ENCODE data around the gene KCNT2. TPM values are rescaled to one million over a fixed set of nuclear protein-coding genes. Genes with fewer than 3 reads are reported as not detected.
"Not testable (repeated sequence)": the region's sequence is repeated elsewhere in the genome, so short reads cannot be mapped to it uniquely, and the experiment has no call there.

KCNT2 gene
- total RNA-seq, 1 experiment from 2014 or later, result 9.1 TPM

GRCh38 chr1:196527919-196528318, 80.3 kb downstream of the KCNT2 start:
- H3K9me3 Mint-ChIP-seq, result peaks cover 6% of the 10 kb centered on the region in 2 experiments

GRCh38 chr1:196522574-196523345, 85.5 kb downstream of the KCNT2 start:
- H3K4me3 Mint-ChIP-seq; H3K14ac ChIP-seq (ENCODE audit: insufficient read depth, low read length); H3K27me3 ChIP-seq (ENCODE audit: insufficient read depth, low read length); H3K27ac Mint-ChIP-seq; H3K27ac ChIP-seq (ENCODE audit: insufficient read length, low read depth, low read length); H2AK5ac ChIP-seq (ENCODE audit: insufficient read length, low read length); H3T11ph ChIP-seq (ENCODE audit: low read length); H2BK5ac ChIP-seq (ENCODE audit: insufficient read length, low read length); H3K56ac ChIP-seq (ENCODE audit: insufficient read length, low read depth, low read length); H4K5ac ChIP-seq (ENCODE audit: insufficient read length, low read depth, low read length); H2BK20ac ChIP-seq (ENCODE audit: low read depth, low read length, poor library complexity, severe bottlenecking); DNase-seq; H3K9me3 ChIP-seq (ENCODE audit: control insufficient read depth, low read depth, low read length); H3K23me2 ChIP-seq (ENCODE audit: insufficient read length, low read depth, low read length, poor library complexity, severe bottlenecking); H3K9ac ChIP-seq (ENCODE audit: extremely low read depth, insufficient read length, low read length); H2AFZ ChIP-seq (ENCODE audit: low read length); H3K18ac ChIP-seq (ENCODE audit: insufficient read length, low read depth, low read length); H2BK12ac ChIP-seq (ENCODE audit: insufficient read length, low read depth, low read length); H3K4me1 ChIP-seq (ENCODE audit: insufficient read depth, low read length); H2BK120ac ChIP-seq (ENCODE audit: low read depth, low read length, poor library complexity, severe bottlenecking); H4K91ac ChIP-seq (ENCODE audit: insufficient read length, low read depth, low read length); H3K79me1 ChIP-seq (ENCODE audit: insufficient read depth, low read depth, low read length, poor library complexity, severe bottlenecking); H4K8ac ChIP-seq (replicated peaks; ENCODE audit: insufficient read length, low read depth, low read length); H2BK15ac ChIP-seq (ENCODE audit: low read depth, low read length); H3K4ac ChIP-seq (ENCODE audit: low read depth, low read length); H3K4me1 Mint-ChIP-seq; H3K79me2 ChIP-seq (ENCODE audit: insufficient read depth, low read length); H3K23ac ChIP-seq (ENCODE audit: insufficient read length, low read depth, low read length); H4K20me1 ChIP-seq (ENCODE audit: control insufficient read depth, insufficient read depth, insufficient read length); H3K4me2 ChIP-seq (ENCODE audit: insufficient read depth, insufficient read length, low read length); H3K27me3 Mint-ChIP-seq (ENCODE audit: low read depth): not testable (repeated sequence)
- H3K36me3 Mint-ChIP-seq (ENCODE audit: insufficient read depth in 1 of 3, low read depth in 3 of 3), result peaks cover 28 to 38% (median 32%) of the 10 kb centered on the region in 3 experiments
- no CpG with 5 or more reads among the region's 12 CpGs for WGBS (ENCODE audit: extremely low coverage, insufficient read length, low lambda C conversion rate)
- peaks cover 17 to 28% of the 10 kb centered on the region in 2 experiments for H3K9me3 Mint-ChIP-seq

More at GRCh38 chr1:196527919-196528318, 80.3 kb downstream of the KCNT2 start:
- H2BK20ac ChIP-seq (ENCODE audit: low read depth, low read length, poor library complexity, severe bottlenecking), result no peak overlapping the region
- H3K9ac ChIP-seq (ENCODE audit: extremely low read depth, insufficient read length, low read length), result no peak overlapping the region
- no peak overlapping the region for H3K4ac ChIP-seq (ENCODE audit: low read depth, low read length)
- H4K8ac ChIP-seq (replicated peaks; ENCODE audit: insufficient read length, low read depth, low read length), result no peak overlapping the region
- Mint-ChIP-seq H3K27me3 (ENCODE audit: low read depth) (no peaks in the 10 kb centered on the region; the same call in 1 of the 2 replicates), H3K4me1 (peaks cover 0 to 6% of the 10 kb centered on the region in 2 experiments; a peak in 1 of 4 replicates), H3K4me3 (no peak overlapping the region), H3K27ac (no peak overlapping the region), H3K36me3 (ENCODE audit: insufficient read depth in 1 of 3, low read depth in 3 of 3) (peaks cover 13 to 21% (median 15%) of the 10 kb centered on the region in 3 experiments)
- H3K23me2 ChIP-seq (ENCODE audit: insufficient read length, low read depth, low read length, poor library complexity, severe bottlenecking), result no peaks in the 10 kb centered on the region
- H4K91ac ChIP-seq (ENCODE audit: insufficient read length, low read depth, low read length), result no peak overlapping the region
- no peak for TF ChIP-seq CTCF (conservative IDR thresholded peaks at IDR 0.05)
- no peaks in the 10 kb centered on the region for H3K27me3 ChIP-seq (ENCODE audit: insufficient read depth, low read length)
- H2BK5ac ChIP-seq (ENCODE audit: insufficient read length, low read length), result no peak overlapping the region
- H3K9me3 ChIP-seq (ENCODE audit: control insufficient read depth, low read depth, low read length), result no peaks in the 10 kb centered on the region
- no peak overlapping the region for H3K4me2 ChIP-seq (ENCODE audit: insufficient read depth, insufficient read length, low read length)
- H2AFZ ChIP-seq (ENCODE audit: low read length), result no peak overlapping the region
- no peaks in the 10 kb centered on the region for H3K79me2 ChIP-seq (ENCODE audit: insufficient read depth, low read length)
- no CpG with 5 or more reads among the region's 2 CpGs for WGBS (ENCODE audit: extremely low coverage, insufficient read length, low lambda C conversion rate)
- H3K79me1 ChIP-seq (ENCODE audit: insufficient read depth, low read depth, low read length, poor library complexity, severe bottlenecking), result no peaks in the 10 kb centered on the region
- no peak overlapping the region for H3K27ac ChIP-seq (ENCODE audit: insufficient read length, low read depth, low read length)
- no peak overlapping the region for H3K18ac ChIP-seq (ENCODE audit: insufficient read length, low read depth, low read length)
- H3K23ac ChIP-seq (ENCODE audit: insufficient read length, low read depth, low read length), result no peak overlapping the region
- no peak overlapping the region for H3T11ph ChIP-seq (ENCODE audit: low read length)
- DNase-seq, result no peak
- no peak overlapping the region for H2BK12ac ChIP-seq (ENCODE audit: insufficient read length, low read depth, low read length)
- H3K4me1 ChIP-seq (ENCODE audit: insufficient read depth, low read length), result no peaks in the 10 kb centered on the region
- H2AK5ac ChIP-seq (ENCODE audit: insufficient read length, low read length), result no peak overlapping the region
- H4K5ac ChIP-seq (ENCODE audit: insufficient read length, low read depth, low read length), result no peak overlapping the region
- no peak overlapping the region for H3K56ac ChIP-seq (ENCODE audit: insufficient read length, low read depth, low read length)
- H2BK15ac ChIP-seq (ENCODE audit: low read depth, low read length), result no peak overlapping the region
- H2BK120ac ChIP-seq (ENCODE audit: low read depth, low read length, poor library complexity, severe bottlenecking), result no peak overlapping the region
- H4K20me1 ChIP-seq (ENCODE audit: control insufficient read depth, insufficient read depth, insufficient read length), result no peaks in the 10 kb centered on the region
- H3K14ac ChIP-seq (ENCODE audit: insufficient read depth, low read length), result no peak overlapping the region

Data from H9 (cell line).